H9 (cell line): ENCODE results near the gene ZBED1. TPM values are rescaled to one million over a fixed set of nuclear protein-coding genes. Genes with fewer than 3 reads are reported as not detected.

Experiments
- DNase-seq: peaks from one replicate; pipeline ENCODE4 v3.0.0-alpha.2; 2017
- H2AFZ ChIP-seq: one replicate; pipeline ENCODE4 v1.6.1; 2013; ENCODE audit warnings: mild to moderate bottlenecking, low read length, control low read depth, moderate library complexity
- H2AK5ac ChIP-seq: 2 replicates; pipeline ENCODE4 v1.6.1; 2013; ENCODE audit warnings: low read length, control low read depth, mixed read lengths; ENCODE audit not compliant: insufficient read length
- H2BK120ac ChIP-seq: one replicate; pipeline ENCODE4 v1.6.1; 2013; ENCODE audit warnings: low read depth, mild to moderate bottlenecking, low read length, control low read depth, inconsistent platforms; ENCODE audit not compliant: poor library complexity, severe bottlenecking
- H2BK12ac ChIP-seq: 2 replicates; pipeline ENCODE4 v1.6.1; 2013; ENCODE audit warnings: low read length, control low read depth, mixed read lengths, low read depth; ENCODE audit not compliant: insufficient read length
- H2BK15ac ChIP-seq: 2 replicates; pipeline ENCODE4 v1.6.1; 2013; ENCODE audit warnings: low read depth, low read length, control low read depth
- H2BK20ac ChIP-seq: one replicate; pipeline ENCODE4 v1.6.1; 2013; ENCODE audit warnings: low read depth, mild to moderate bottlenecking, low read length, control low read depth, inconsistent platforms; ENCODE audit not compliant: poor library complexity, severe bottlenecking
- H2BK5ac ChIP-seq: 2 replicates; pipeline ENCODE4 v1.6.1; 2013; ENCODE audit warnings: low read length, control low read depth, mixed read lengths; ENCODE audit not compliant: insufficient read length
- H3K14ac ChIP-seq: 2 replicates; pipeline ENCODE4 v1.6.1; 2013; ENCODE audit warnings: low read length, control low read depth; ENCODE audit not compliant: insufficient read depth
- H3K18ac ChIP-seq: 2 replicates; pipeline ENCODE4 v1.6.1; 2013; ENCODE audit warnings: low read depth, mild to moderate bottlenecking, mixed read lengths, low read length, control low read depth; ENCODE audit not compliant: insufficient read length
- H3K23ac ChIP-seq: 2 replicates; pipeline ENCODE4 v1.6.1; 2013; ENCODE audit warnings: low read length, control low read depth, mixed read lengths, low read depth; ENCODE audit not compliant: insufficient read length
- H3K23me2 ChIP-seq: 2 replicates; pipeline ENCODE4 v1.6.1; 2013; ENCODE audit warnings: low read depth, mild to moderate bottlenecking, mixed read lengths, low read length, control low read depth; ENCODE audit not compliant: insufficient read length, poor library complexity, severe bottlenecking
- H3K27ac ChIP-seq: 2 replicates; pipeline ENCODE4 v1.5.1; 2013; ENCODE audit warnings: low read length, control low read depth, mixed read lengths, low read depth; ENCODE audit not compliant: insufficient read length
- H3K27me3 ChIP-seq: 2 replicates; pipeline ENCODE4 v1.6.1; 2013; ENCODE audit warnings: low read length, control low read depth, inconsistent platforms; ENCODE audit not compliant: insufficient read depth
- H3K4ac ChIP-seq: 2 replicates; pipeline ENCODE4 v1.6.1; 2013; ENCODE audit warnings: low read depth, mild to moderate bottlenecking, control low read depth, inconsistent platforms, low read length, moderate library complexity
- H3K4me1 ChIP-seq: 2 replicates; pipeline ENCODE4 v1.6.1; 2013; ENCODE audit warnings: low read length, control low read depth, inconsistent platforms; ENCODE audit not compliant: insufficient read depth
- H3K4me2 ChIP-seq: 2 replicates; pipeline ENCODE4 v1.6.1; 2013; ENCODE audit warnings: low read length, control low read depth, mixed read lengths; ENCODE audit not compliant: insufficient read length, insufficient read depth
- H3K56ac ChIP-seq: 2 replicates; pipeline ENCODE4 v1.6.1; 2013; ENCODE audit warnings: low read depth, mild to moderate bottlenecking, mixed read lengths, low read length, control low read depth; ENCODE audit not compliant: insufficient read length
- H3K79me1 ChIP-seq: 2 replicates; pipeline ENCODE4 v1.6.1; 2013; ENCODE audit warnings: low read depth, mild to moderate bottlenecking, moderate library complexity, low read length, control low read depth, inconsistent platforms; ENCODE audit not compliant: insufficient read depth, poor library complexity, severe bottlenecking
- H3K79me2 ChIP-seq: 2 replicates; pipeline ENCODE4 v1.6.1; 2013; ENCODE audit warnings: low read length, control low read depth, inconsistent platforms; ENCODE audit not compliant: insufficient read depth
- H3K9ac ChIP-seq: 2 replicates; pipeline ENCODE4 v1.6.1; 2013; ENCODE audit warnings: low read length, control low read depth, mixed read lengths; ENCODE audit not compliant: insufficient read length; ENCODE audit errors: extremely low read depth
- H3K9me3 ChIP-seq: one replicate; pipeline ENCODE4 v1.6.1; 2013; ENCODE audit warnings: low read depth, low read length, inconsistent platforms; ENCODE audit not compliant: control insufficient read depth
- H3T11ph ChIP-seq: one replicate; pipeline ENCODE4 v1.6.1; 2013; ENCODE audit warnings: mild to moderate bottlenecking, low read length, control low read depth, inconsistent platforms
- H4K20me1 ChIP-seq: one replicate; pipeline ENCODE4 v1.6.1; 2013; ENCODE audit not compliant: control insufficient read depth, insufficient read length, insufficient read depth
- H4K5ac ChIP-seq: 2 replicates; pipeline ENCODE4 v1.6.1; 2013; ENCODE audit warnings: low read depth, mild to moderate bottlenecking, mixed read lengths, low read length, control low read depth; ENCODE audit not compliant: insufficient read length
- H4K8ac ChIP-seq: replicated peaks from 2 replicates; pipeline ENCODE4 v1.6.1; 2013; ENCODE audit warnings: low read length, control low read depth, mixed read lengths, low read depth; ENCODE audit not compliant: insufficient read length
- H4K91ac ChIP-seq: 2 replicates; pipeline ENCODE4 v1.6.1; 2013; ENCODE audit warnings: low read depth, mild to moderate bottlenecking, moderate library complexity, mixed read lengths, low read length, control low read depth; ENCODE audit not compliant: insufficient read length
- H3K27ac Mint-ChIP-seq, 3 experiments: 2 replicates in 2 of 3; 3 replicates in 1 of 3; pipeline ENCODE4 v1.8.0; 2020 to 2021; ENCODE audit warnings: mixed read lengths in 3 of 3, mild to moderate bottlenecking in 1 of 3, moderate library complexity in 1 of 3
- H3K27me3 Mint-ChIP-seq: 2 replicates; pipeline ENCODE4 v1.8.0; 2021; ENCODE audit warnings: low read depth, mild to moderate bottlenecking, moderate library complexity, mixed read lengths
- H3K36me3 Mint-ChIP-seq, 3 experiments: 2 replicates in 2 of 3; 3 replicates in 1 of 3; pipeline ENCODE4 v1.8.0; 2020 to 2021; ENCODE audit warnings: low read depth in 3 of 3, mixed read lengths in 3 of 3; ENCODE audit not compliant: insufficient read depth in 1 of 3
- H3K4me1 Mint-ChIP-seq, 2 experiments: 2 replicates each; pipeline ENCODE4 v1.8.0; 2020; ENCODE audit warnings: mixed read lengths in 2 of 2
- H3K4me3 Mint-ChIP-seq, 2 experiments: 2 replicates in 1 of 2; 3 replicates in 1 of 2; pipeline ENCODE4 v1.8.0; 2020 to 2021; ENCODE audit warnings: mild to moderate bottlenecking in 2 of 2, mixed read lengths in 2 of 2, moderate library complexity in 1 of 2
- H3K9me3 Mint-ChIP-seq, 2 experiments: 2 replicates in 1 of 2; 3 replicates in 1 of 2; pipeline ENCODE4 v1.8.0; 2020; ENCODE audit warnings: mild to moderate bottlenecking in 2 of 2, mixed read lengths in 2 of 2, moderate library complexity in 1 of 2
- WGBS: extraction: QIAGEN DNeasy Blood & Tissue Kit; methylation state at CpG from one replicate; pipeline ENCODE4 v1.1.7; 2013; ENCODE audit warnings: missing lambda C conversion rate, low lambda C conversion rate, mixed read lengths; ENCODE audit not compliant: insufficient read length; ENCODE audit errors: extremely low coverage; 5-methylcytosine and 5-hydroxymethylcytosine counted together
- total RNA-seq: library from RNA; stranded (reverse); gene quantifications from 2 replicates; pipeline ENCODE4 v1.2.1, GENCODE V29; 2021
- TF ChIP-seq, protein P1 (sequence below): fragments of 200-600 bp; sonication (generic); conservative IDR thresholded peaks from 3 replicates; pipeline ENCODE4 v1.8.0; 2021; ENCODE audit warnings: antibody characterized with exemption, mild to moderate bottlenecking

Gene ZBED1
- total RNA-seq, 1 experiment from 2014 or later = 61.1 TPM

DNA sequence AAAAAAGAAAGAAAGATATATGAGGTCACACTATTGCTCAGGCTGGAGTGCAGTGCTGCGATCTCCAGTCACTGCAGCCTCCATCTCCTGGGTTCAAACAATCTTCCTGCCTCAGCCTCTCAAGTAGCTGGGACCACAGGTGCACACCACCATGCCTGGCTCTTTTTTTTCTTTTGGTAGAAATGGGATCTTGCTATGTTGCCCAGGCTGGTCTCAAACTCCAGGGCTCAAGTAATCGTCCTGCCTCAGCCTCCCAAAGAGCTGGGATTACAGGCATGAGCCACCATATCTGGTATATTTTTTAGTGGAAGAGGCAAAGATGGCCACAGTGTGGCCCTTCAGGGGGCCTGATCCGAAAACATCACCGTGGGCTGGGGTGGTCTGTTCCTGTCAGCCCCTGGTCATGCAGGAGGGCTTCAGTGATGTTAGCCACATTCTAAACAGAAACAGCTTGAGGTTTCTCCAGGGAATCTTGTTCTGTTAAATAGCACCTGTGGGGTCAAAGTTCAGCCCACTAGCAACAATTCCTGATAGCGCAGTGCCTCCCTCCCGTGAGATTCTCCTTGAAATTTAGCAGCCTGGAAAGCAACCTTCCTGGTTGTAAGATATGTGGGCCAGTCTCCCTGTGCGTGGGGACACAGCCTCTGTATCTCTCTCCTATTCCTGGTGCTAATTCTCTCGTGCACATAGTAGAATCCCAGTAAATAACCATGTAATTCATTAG, 7.3 kb upstream of the ZBED1 start:
- Mint-ChIP-seq H3K4me3 (no peak overlapping the region), H3K27ac (no peak overlapping the region), H3K27me3 (peaks cover 2% of the 10 kb centered on the region; the same call in 1 of the 2 replicates), H3K4me1 (peaks cover 2 to 6% of the 10 kb centered on the region in 2 experiments), H3K9me3 (no peaks in the 10 kb centered on the region; a peak in 1 of 5 replicates), H3K36me3 (peaks cover 0 to 7% (median 0%) of the 10 kb centered on the region in 3 experiments; a peak in 1 of 7 replicates)
- Histone ChIP-seq H3K79me1 (no peaks in the 10 kb centered on the region), H3K9ac (no peak overlapping the region), H4K5ac (no peak overlapping the region), H3K4me1 (no peaks in the 10 kb centered on the region), H2BK12ac (no peak overlapping the region), H4K20me1 (no peaks in the 10 kb centered on the region), H3K4me2 (no peak overlapping the region), H3K14ac (no peak overlapping the region), H2BK15ac (no peak overlapping the region), H4K8ac (no peak overlapping the region), H2AFZ (no peak overlapping the region), H3K23ac (no peak overlapping the region), H2AK5ac (no peak overlapping the region), H3K4ac (no peak overlapping the region), H2BK20ac (no peak overlapping the region), H3K56ac (no peak overlapping the region), H3K9me3 (no peaks in the 10 kb centered on the region), H3K18ac (no peak overlapping the region), H4K91ac (no peak overlapping the region), H3K27ac (no peak overlapping the region), H2BK5ac (no peak overlapping the region), H3K23me2 (no peaks in the 10 kb centered on the region), H2BK120ac (no peak overlapping the region), H3K79me2 (no peaks in the 10 kb centered on the region), H3T11ph (no peak overlapping the region), H3K27me3 (no peaks in the 10 kb centered on the region)
- DNase-seq = no peak
- WGBS = no CpG with 5 or more reads among the region's 8 CpGs
- TF ChIP-seq, protein P1, sequence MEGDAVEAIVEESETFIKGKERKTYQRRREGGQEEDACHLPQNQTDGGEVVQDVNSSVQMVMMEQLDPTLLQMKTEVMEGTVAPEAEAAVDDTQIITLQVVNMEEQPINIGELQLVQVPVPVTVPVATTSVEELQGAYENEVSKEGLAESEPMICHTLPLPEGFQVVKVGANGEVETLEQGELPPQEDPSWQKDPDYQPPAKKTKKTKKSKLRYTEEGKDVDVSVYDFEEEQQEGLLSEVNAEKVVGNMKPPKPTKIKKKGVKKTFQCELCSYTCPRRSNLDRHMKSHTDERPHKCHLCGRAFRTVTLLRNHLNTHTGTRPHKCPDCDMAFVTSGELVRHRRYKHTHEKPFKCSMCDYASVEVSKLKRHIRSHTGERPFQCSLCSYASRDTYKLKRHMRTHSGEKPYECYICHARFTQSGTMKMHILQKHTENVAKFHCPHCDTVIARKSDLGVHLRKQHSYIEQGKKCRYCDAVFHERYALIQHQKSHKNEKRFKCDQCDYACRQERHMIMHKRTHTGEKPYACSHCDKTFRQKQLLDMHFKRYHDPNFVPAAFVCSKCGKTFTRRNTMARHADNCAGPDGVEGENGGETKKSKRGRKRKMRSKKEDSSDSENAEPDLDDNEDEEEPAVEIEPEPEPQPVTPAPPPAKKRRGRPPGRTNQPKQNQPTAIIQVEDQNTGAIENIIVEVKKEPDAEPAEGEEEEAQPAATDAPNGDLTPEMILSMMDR = no peak
